HG03565 (cell line): ENCODE measurements around the gene SLC28A3.
A peak's percentile ranks its signal among the peaks of the same experiment; 100 is the strongest.

Source experiments
- ATAC-seq: cut with Tn5 transposase; IDR thresholded peaks from one replicate; pipeline ENCODE4 v1.9.1; 2021; ENCODE audit warnings: mild to moderate bottlenecking, moderate library complexity; ENCODE audit not compliant: unreplicated experiment

SLC28A3 gene

GRCh38 chr9:84301851-84302250 is 38.7 kb downstream of the SLC28A3 start:
- ATAC-seq: no peak

GRCh38 chr9:84300271-84300670 is 40.3 kb downstream of the SLC28A3 start:
- no peak for ATAC-seq

- ATAC-seq: no peak
These were observed 43.3 kb downstream of the SLC28A3 start for GRCh38 chr9:84297162-84297821.

- peak; percentile 39 for ATAC-seq
These were observed 44.3 kb downstream of the SLC28A3 start for GRCh38 chr9:84296146-84296843.

- no peak for ATAC-seq
These were observed 46.2 kb downstream of the SLC28A3 start for GRCh38 chr9:84294241-84294950.

GRCh38 chr9:84293001-84293798 is 47.4 kb downstream of the SLC28A3 start:
- peak; percentile 49 for ATAC-seq

- ATAC-seq: peak; percentile 52
These were observed 55.2 kb downstream of the SLC28A3 start for GRCh38 chr9:84285381-84285780.

GRCh38 chr9:84283946-84284345 is 56.6 kb downstream of the SLC28A3 start:
- no peak for ATAC-seq

GRCh38 chr9:84278130-84278529 is 62.4 kb downstream of the SLC28A3 start:
- ATAC-seq: no peak

GRCh38 chr9:84277646-84278045 is 62.9 kb downstream of the SLC28A3 start:
- no peak for ATAC-seq

- ATAC-seq: no peak
These were observed 63.8 kb downstream of the SLC28A3 start for GRCh38 chr9:84276741-84277140.

GRCh38 chr9:84271921-84272556 is 68.5 kb downstream of the SLC28A3 start:
- ATAC-seq: no peak

- ATAC-seq: peak; percentile 94
These were observed 69.0 kb downstream of the SLC28A3 start for GRCh38 chr9:84271531-84271900.

GRCh38 chr9:84270847-84271530 is 69.6 kb downstream of the SLC28A3 start:
- no peak for ATAC-seq

GRCh38 chr9:84266087-84266561 is 74.4 kb downstream of the SLC28A3 start:
- no peak for ATAC-seq

- no peak for ATAC-seq
These were observed 76.1 kb downstream of the SLC28A3 start for GRCh38 chr9:84264307-84265029.

GRCh38 chr9:84261070-84261746 is 79.3 kb downstream of the SLC28A3 start:
- peak; percentile 73 for ATAC-seq

- ATAC-seq: no peak
These were observed 82.2 kb downstream of the SLC28A3 start for GRCh38 chr9:84258371-84258770.

- ATAC-seq: no peak
These were observed 84.9 kb downstream of the SLC28A3 start for GRCh38 chr9:84255696-84256095.
